Measurements from ENCODE around the gene LGMN.

The LGMN gene

GRCh38 chr14:92748259-92749016 lies at the start of gene LGMN:
LGMN (minus strand) TSS chr14:92748627; CDS start chr14:92732786, 15,841 bp downstream.
- ChIA-PET CTCF (interaction anchor here (0.7 to 2.4 kb wide), 10 partner anchors 9 to 45 kb away, joined by 3 to 11 read pairs (median 3); partner anchors contain the start of gene GOLGA5), POLR2A (interaction anchor here (0.5 to 2.0 kb wide), 18 partner anchors 8 to 345 kb away, joined by 3 to 11 read pairs (median 4); partner anchors contain the start of gene GOLGA5)
- no peak for TF ChIP-seq CTCF (IDR thresholded peaks at IDR 0.05; ENCODE audit: control extremely low read depth, extremely low read depth, low read depth, missing control alignments)
- peak; percentile 93 for DNase-seq (ENCODE audit: extremely low spot score)

GRCh38 chr14:92794961-92795360 lies 46.5 kb upstream of the LGMN start:
- no peak for TF ChIP-seq CTCF (IDR thresholded peaks at IDR 0.05; ENCODE audit: control extremely low read depth, extremely low read depth, low read depth, missing control alignments)
- ChIA-PET CTCF (interaction anchor here (1.0 kb wide), 1 partner anchor 10 kb away, joined by 4 read pairs; no protein-coding TSS in a partner anchor), POLR2A (interaction anchor here (1.4 kb wide), 1 partner anchor 46 kb away, joined by 3 read pairs; the partner anchor contains the start of gene LGMN)
- DNase-seq (ENCODE audit: extremely low spot score), result no peak

- CTCF ChIA-PET, result interaction anchor here (1.5 kb wide), 1 partner anchor 46 kb away, joined by 3 read pairs; the partner anchor contains the start of gene LGMN
- TF ChIP-seq CTCF (IDR thresholded peaks at IDR 0.05; ENCODE audit: control extremely low read depth, extremely low read depth, low read depth, missing control alignments), result no peak
- POLR2A ChIA-PET, result interaction anchor here (1.1 to 1.4 kb wide), 2 partner anchors 46 kb away, joined by 3 to 8 read pairs; partner anchors contain the start of gene LGMN
- DNase-seq (ENCODE audit: extremely low spot score), result no peak
These were observed 46.1 kb upstream of the LGMN start for GRCh38 chr14:92794547-92794941.

- CTCF ChIA-PET, result interaction anchor here (0.7 to 1.5 kb wide), 4 partner anchors 13 to 79 kb away, joined by 3 read pairs; partner anchors contain the start of gene LGMN
- TF ChIP-seq CTCF (IDR thresholded peaks at IDR 0.05; ENCODE audit: control extremely low read depth, extremely low read depth, low read depth, missing control alignments), result no peak
- POLR2A ChIA-PET, result interaction anchor here (1.1 kb wide), 1 partner anchor 46 kb away, joined by 8 read pairs; the partner anchor contains the start of gene LGMN
- DNase-seq (ENCODE audit: extremely low spot score), result peak; percentile 97
These were observed 45.5 kb upstream of the LGMN start, which contains the start of gene GOLGA5 for GRCh38 chr14:92793709-92794546. GOLGA5 (plus strand) TSS chr14:92794305; CDS start chr14:92797438, 3,133 bp downstream.

- DNase-seq (ENCODE audit: extremely low spot score), result no peak
- CTCF ChIA-PET, result interaction anchor here (0.7 to 1.5 kb wide), 3 partner anchors 12 to 78 kb away, joined by 3 read pairs; no protein-coding TSS in a partner anchor
- POLR2A ChIA-PET, result no interaction called here
- TF ChIP-seq CTCF (IDR thresholded peaks at IDR 0.05; ENCODE audit: control extremely low read depth, extremely low read depth, low read depth, missing control alignments), result no peak
These were observed 44.5 kb upstream of the LGMN start for GRCh38 chr14:92792885-92793284.

All from GM10248 (cell line).